HepG2 (cell line): ENCODE data around the gene MKS1. TPM values are rescaled to one million over a fixed set of nuclear protein-coding genes. Genes with fewer than 3 reads are reported as not detected.
A peak's percentile ranks its signal among the peaks of the same experiment; 100 is the strongest.

ENCODE experiments used
- FOSL1 ChIP-seq: sonication (generic); formaldehyde crosslinking; IDR thresholded peaks from 2 replicates; pipeline ENCODE4 v1.9.0; 2021; ENCODE audit warnings: missing genetic modification reagents, borderline replicate concordance
- FOXA1 ChIP-seq, 2 experiments: fragments of 450-650 bp in 1 of 2; sonication (generic) in 1 of 2; formaldehyde crosslinking in 1 of 2; IDR thresholded peaks; 2 replicates each; pipeline versions ENCODE4 v1.4.0 to v1.6.1; 2016 to 2020; ENCODE audit warnings: missing genetic modification reagents in 1 of 2
- KDM4B ChIP-seq: sonication (generic); formaldehyde crosslinking; IDR thresholded peaks from 2 replicates; pipeline ENCODE4 v1.4.0; 2020; ENCODE audit warnings: missing genetic modification reagents
- MIER2 ChIP-seq: IDR thresholded peaks from 2 replicates; pipeline ENCODE4 v1.6.1; 2016; ENCODE audit warnings: missing biosample characterization, missing genetic modification reagents
- PAX8 ChIP-seq: sonication (generic); formaldehyde crosslinking; IDR thresholded peaks from 2 replicates; pipeline ENCODE4 v1.8.0; 2022; ENCODE audit warnings: mild to moderate bottlenecking, missing genetic modification reagents, borderline replicate concordance
- PAXIP1 ChIP-seq: sonication (generic); formaldehyde crosslinking; conservative IDR thresholded peaks from 2 replicates; pipeline ENCODE4 v1.4.0; 2020; ENCODE audit warnings: mild to moderate bottlenecking, missing genetic modification reagents, moderate library complexity
- PHF8 ChIP-seq: sonication (generic); formaldehyde crosslinking; IDR thresholded peaks from 2 replicates; pipeline ENCODE4 v1.5.0; 2020; ENCODE audit warnings: missing genetic modification reagents
- TOE1 ChIP-seq: sonication (generic); formaldehyde crosslinking; IDR thresholded peaks from 2 replicates; pipeline ENCODE4 v1.4.0; 2020; ENCODE audit warnings: mild to moderate bottlenecking, missing genetic modification reagents
- UBTF ChIP-seq: sonication (generic); formaldehyde crosslinking; IDR thresholded peaks from 2 replicates; pipeline ENCODE4 v1.4.0; 2020; ENCODE audit warnings: mild to moderate bottlenecking, missing genetic modification reagents
- ZNF12 ChIP-seq: sonication (generic); formaldehyde crosslinking; IDR thresholded peaks from 2 replicates; pipeline ENCODE4 v1.5.0; 2020; ENCODE audit warnings: missing genetic modification reagents
- ZNF460 ChIP-seq: sonication (generic); formaldehyde crosslinking; IDR thresholded peaks from 2 replicates; pipeline ENCODE4 v1.5.1; 2020; ENCODE audit warnings: missing genetic modification reagents, mild to moderate bottlenecking, borderline replicate concordance
- ZNF496 ChIP-seq: sonication (generic); formaldehyde crosslinking; IDR thresholded peaks from 2 replicates; pipeline ENCODE4 v1.8.1; 2023; ENCODE audit warnings: mild to moderate bottlenecking, moderate library complexity, missing genetic modification reagents; ENCODE audit not compliant: insufficient replicate concordance
- ZNF501 ChIP-seq: sonication (generic); formaldehyde crosslinking; IDR thresholded peaks from 2 replicates; pipeline ENCODE4 v1.5.1; 2020; ENCODE audit warnings: mild to moderate bottlenecking, moderate library complexity, missing genetic modification reagents
- ZNF547 ChIP-seq: sonication (generic); formaldehyde crosslinking; IDR thresholded peaks from 2 replicates; pipeline ENCODE4 v1.5.1; 2020; ENCODE audit warnings: mild to moderate bottlenecking, missing genetic modification reagents
- ZNF713 ChIP-seq: sonication (generic); formaldehyde crosslinking; IDR thresholded peaks from 2 replicates; pipeline ENCODE4 v1.4.0; 2020; ENCODE audit warnings: mild to moderate bottlenecking, missing genetic modification reagents
- ZNF746 ChIP-seq: sonication (generic); formaldehyde crosslinking; IDR thresholded peaks from 2 replicates; pipeline ENCODE4 v1.8.0; 2022; ENCODE audit warnings: mild to moderate bottlenecking, missing genetic modification reagents
- ZSCAN20 ChIP-seq: sonication (generic); formaldehyde crosslinking; IDR thresholded peaks from 2 replicates; pipeline ENCODE4 v1.4.0; 2020; ENCODE audit warnings: missing genetic modification reagents, mild to moderate bottlenecking, borderline replicate concordance
- polyA plus RNA-seq, 8 experiments: library from polyadenylated mRNA; depleted of rRNA in 3 of 8; stranded (reverse) in 7 of 8; unstranded in 1 of 8; fragments of >200 nt; fragmentation: Illumina TruSeq in 4 of 8; extraction: Trizol in 4 of 8; gene quantifications; 2 replicates each; pipeline versions ENCODE4 v1.2.1 to v1.2.3, GENCODE V29; 2011 to 2016; ENCODE audit warnings: low read depth in 4 of 8, missing spikeins in 1 of 8, mixed read lengths in 1 of 8; ENCODE audit not compliant: insufficient read depth in 1 of 8
- total RNA-seq, 5 experiments: library from RNA; depleted of rRNA; stranded (reverse); fragments of >200 nt; fragmentation: Illumina TruSeq; extraction: Trizol; gene quantifications; 2 replicates each; pipeline ENCODE4 v1.2.3, GENCODE V29; 2016; ENCODE audit warnings: low read depth in 1 of 5
- TF ChIP-seq, protein P1 (sequence below): IDR thresholded peaks from 2 replicates; pipeline ENCODE4 v1.6.1; 2016; ENCODE audit warnings: low read depth, missing genetic modification reagents, missing compliant biosample characterization

Gene MKS1
- total and polyA plus RNA-seq, 2 of the 13 experiments (the other 11 are each of a cell fraction or from before 2014, with no cell fraction given): 16.1 to 26.3 TPM

DNA sequence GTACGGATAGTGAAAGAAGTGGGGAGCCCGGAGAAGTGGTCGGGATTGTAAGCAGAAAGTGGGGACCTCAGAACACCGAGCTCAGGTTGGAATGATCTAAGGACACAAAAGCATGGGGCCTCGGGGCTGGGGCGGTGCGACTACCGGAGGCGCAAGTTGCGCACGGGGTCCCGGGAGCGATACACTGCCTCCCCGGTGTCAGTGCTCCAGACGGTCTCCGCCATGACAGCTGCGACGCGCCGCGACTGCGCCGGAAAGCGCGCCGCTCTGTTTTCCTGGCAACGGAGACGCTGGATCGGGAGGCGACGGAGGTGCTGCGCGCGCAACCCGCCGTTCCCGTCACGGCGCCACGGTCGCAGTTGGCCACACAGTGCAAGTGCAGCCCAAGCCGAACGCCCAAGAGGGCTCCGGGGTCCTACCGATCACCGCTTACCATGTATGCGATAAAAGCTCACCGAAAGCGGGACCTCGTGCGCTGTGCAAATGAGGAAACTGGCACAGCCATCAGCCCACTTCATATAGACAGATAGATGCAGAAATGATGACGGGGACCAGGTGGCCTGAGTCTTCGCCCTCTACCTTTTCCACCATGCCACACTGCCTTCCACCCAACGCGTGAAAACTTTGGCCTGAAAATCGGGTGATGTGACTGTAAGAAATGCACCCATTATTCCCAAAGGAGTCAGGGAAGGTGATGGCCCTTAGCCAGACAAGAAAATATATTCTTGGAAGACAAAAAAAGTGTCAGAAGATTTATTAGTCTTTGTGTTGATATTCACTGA, at the start of gene MKS1 (continued):
- TF ChIP-seq ZNF501 (CRISPR knock-in tag) (peak; percentile 93), ZNF460 (CRISPR knock-in tag) (peak; percentile 27; the same call in 1 of the 2 replicates), PAXIP1 (CRISPR knock-in tag) (peak; percentile 26; the same call in 1 of the 2 replicates), ZNF713 (CRISPR knock-in tag) (peak; percentile 53; the same call in 1 of the 2 replicates), PHF8 (CRISPR knock-in tag) (peak; percentile 92), MIER2 (CRISPR knock-in tag) (peak; percentile 68), UBTF (CRISPR knock-in tag) (peak; percentile 91), ZNF746 (CRISPR knock-in tag) (no peak), ZSCAN20 (CRISPR knock-in tag) (peak; percentile 72), PAX8 (CRISPR knock-in tag) (no peak; the same call in 1 of the 2 replicates), ZNF496 (no peak), ZNF12 (CRISPR knock-in tag) (no peak), ZNF547 (peak; percentile 93; the same call in 1 of the 2 replicates), FOSL1 (CRISPR knock-in tag) (no peak), KDM4B (CRISPR knock-in tag) (0 out of 2 replicates have a peak, but pooled peaks have one; percentile 29), TOE1 (CRISPR knock-in tag) (no peak), FOXA1 (IDR thresholded peaks at IDR 0.05) (no peak), FOXA1 (CRISPR knock-in tag; IDR thresholded peaks at IDR 0.05) (peak; percentile 22; the same call in 1 of the 2 replicates)
- TF ChIP-seq, protein P1, sequence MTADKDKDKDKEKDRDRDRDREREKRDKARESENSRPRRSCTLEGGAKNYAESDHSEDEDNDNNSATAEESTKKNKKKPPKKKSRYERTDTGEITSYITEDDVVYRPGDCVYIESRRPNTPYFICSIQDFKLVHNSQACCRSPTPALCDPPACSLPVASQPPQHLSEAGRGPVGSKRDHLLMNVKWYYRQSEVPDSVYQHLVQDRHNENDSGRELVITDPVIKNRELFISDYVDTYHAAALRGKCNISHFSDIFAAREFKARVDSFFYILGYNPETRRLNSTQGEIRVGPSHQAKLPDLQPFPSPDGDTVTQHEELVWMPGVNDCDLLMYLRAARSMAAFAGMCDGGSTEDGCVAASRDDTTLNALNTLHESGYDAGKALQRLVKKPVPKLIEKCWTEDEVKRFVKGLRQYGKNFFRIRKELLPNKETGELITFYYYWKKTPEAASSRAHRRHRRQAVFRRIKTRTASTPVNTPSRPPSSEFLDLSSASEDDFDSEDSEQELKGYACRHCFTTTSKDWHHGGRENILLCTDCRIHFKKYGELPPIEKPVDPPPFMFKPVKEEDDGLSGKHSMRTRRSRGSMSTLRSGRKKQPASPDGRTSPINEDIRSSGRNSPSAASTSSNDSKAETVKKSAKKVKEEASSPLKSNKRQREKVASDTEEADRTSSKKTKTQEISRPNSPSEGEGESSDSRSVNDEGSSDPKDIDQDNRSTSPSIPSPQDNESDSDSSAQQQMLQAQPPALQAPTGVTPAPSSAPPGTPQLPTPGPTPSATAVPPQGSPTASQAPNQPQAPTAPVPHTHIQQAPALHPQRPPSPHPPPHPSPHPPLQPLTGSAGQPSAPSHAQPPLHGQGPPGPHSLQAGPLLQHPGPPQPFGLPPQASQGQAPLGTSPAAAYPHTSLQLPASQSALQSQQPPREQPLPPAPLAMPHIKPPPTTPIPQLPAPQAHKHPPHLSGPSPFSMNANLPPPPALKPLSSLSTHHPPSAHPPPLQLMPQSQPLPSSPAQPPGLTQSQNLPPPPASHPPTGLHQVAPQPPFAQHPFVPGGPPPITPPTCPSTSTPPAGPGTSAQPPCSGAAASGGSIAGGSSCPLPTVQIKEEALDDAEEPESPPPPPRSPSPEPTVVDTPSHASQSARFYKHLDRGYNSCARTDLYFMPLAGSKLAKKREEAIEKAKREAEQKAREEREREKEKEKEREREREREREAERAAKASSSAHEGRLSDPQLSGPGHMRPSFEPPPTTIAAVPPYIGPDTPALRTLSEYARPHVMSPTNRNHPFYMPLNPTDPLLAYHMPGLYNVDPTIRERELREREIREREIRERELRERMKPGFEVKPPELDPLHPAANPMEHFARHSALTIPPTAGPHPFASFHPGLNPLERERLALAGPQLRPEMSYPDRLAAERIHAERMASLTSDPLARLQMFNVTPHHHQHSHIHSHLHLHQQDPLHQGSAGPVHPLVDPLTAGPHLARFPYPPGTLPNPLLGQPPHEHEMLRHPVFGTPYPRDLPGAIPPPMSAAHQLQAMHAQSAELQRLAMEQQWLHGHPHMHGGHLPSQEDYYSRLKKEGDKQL (CRISPR knock-in tag): peak; percentile 35; the same call in 1 of the 2 replicates
